HG03342 (cell line): ENCODE measurements around the gene ZNF641.

Experiments used
- ATAC-seq: cut with Tn5 transposase; IDR thresholded peaks from one replicate; pipeline ENCODE4 v1.9.1; 2021; ENCODE audit warnings: mild to moderate bottlenecking, moderate library complexity; ENCODE audit not compliant: unreplicated experiment

ZNF641 gene

DNA sequence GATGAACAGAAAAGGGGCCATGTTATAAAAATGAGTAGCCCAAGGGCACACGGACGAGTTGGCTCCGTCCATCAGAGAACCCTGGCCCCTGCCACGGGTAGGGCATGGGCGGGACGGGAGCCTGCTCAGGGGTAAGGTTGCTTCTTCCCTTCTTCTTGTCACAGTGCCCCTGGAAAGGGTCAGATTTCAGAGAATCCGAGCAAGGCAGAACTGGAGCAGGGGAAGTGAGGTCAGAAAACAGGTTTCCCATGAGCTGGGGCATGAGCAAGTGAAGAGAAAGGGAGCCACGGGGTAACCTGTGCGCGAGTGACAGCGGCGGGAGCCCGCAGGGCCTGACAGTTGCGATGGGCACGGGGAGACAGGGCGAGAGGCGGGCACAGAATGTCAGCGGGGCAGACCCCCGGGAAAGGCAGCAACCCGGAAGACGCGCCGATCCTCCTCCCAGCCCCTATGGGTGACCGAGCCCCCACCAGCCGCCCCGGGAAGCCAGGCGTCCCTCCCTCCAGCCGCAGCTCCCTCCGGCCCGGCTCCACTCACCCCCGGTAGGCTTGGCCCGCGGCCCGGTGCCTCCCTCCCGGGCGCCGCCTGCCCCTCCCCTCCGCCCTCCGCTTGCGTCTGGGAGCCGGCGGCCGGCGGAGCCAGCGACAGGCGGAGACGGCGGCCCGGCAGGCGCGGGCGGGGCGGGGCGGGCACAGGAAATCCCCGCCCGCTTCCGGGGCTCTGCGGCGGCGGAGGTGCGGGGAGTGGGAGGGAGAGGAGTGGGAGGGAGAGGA, at the start of gene ZNF641:
TSS of gene ZNF641 (minus strand) at position 671 of the 773 bp plus-strand sequence. CDS start 2,829 bp downstream, outside the sequence.
- peak; percentile 78 for ATAC-seq

DNA sequence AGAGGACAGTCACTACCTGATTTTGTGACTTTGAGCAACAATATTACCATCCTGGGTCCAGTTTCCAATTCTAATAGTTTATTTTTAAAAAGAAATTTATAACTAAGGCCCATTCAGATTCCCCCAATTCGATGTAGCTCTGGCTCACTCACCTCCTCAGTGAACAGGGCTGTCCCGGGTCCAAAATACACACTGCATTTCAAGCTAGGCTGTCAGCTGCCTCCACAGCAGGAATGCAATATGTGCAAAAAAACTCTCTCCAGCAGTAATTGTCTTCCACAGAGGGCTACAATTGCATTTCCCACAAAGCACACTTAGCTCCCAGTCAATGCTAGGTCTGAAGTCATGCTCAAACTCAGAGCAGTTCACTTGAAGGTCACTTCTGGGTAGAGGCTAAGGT, 39.3 kb upstream of the ZNF641 start:
- ATAC-seq = no peak

DNA sequence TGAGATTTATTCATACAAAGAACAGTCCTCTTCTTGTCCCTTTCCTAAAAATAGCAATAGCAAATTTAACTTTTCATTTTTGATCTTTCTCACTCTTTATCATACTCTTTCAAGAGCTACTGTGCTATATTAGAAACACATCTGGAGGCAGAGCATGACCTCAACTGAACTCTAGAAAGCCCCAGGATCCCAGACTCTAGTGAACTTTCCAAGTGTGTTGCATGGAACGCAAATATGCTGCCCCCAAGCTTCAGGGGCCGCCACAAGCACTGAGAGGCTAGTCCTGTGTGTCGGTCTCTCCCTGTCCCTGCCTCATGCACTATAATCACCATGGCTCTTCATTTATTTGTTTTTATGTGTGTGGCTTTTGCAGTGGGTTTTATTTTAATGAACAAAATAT, 38.7 kb upstream of the ZNF641 start:
- no peak for ATAC-seq

DNA sequence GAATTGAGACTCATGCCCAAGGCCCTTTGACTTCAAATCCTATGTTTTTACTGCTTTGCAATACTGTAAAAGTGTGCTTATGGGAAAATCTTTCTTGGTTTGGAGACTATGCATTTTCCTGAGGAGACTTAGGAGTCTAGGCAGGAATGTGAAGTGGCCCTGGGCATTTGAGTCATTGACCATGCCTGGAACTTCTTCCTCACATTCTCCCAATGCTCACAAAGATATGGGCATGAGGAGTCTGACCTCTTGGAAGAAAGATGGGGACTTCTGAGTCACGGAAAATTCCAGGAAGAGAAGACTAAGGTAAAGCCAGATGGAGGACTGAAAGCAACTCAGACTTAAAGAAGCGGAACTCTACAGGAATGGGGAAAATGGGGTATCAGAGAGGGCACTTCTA, 38.2 kb upstream of the ZNF641 start:
- no peak for ATAC-seq

DNA sequence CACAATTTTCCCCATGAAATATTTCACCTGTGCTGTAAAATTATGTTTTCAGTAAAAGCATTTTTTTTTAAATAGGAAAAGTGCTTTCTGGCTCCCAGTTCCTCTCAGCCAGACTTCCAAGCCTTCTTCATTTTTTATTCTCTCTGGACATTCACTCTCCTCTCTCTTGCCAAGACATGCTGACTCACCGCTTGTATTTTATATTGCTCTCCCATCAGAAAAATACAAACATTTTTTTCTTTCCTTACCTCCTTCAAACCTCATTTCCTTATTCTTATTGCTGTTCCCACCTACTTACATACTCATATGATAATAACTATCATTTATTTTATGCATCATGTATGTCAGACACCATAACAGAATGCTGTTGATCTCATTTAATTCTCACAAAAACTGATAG, 37.7 kb upstream of the ZNF641 start:
- ATAC-seq = no peak

DNA sequence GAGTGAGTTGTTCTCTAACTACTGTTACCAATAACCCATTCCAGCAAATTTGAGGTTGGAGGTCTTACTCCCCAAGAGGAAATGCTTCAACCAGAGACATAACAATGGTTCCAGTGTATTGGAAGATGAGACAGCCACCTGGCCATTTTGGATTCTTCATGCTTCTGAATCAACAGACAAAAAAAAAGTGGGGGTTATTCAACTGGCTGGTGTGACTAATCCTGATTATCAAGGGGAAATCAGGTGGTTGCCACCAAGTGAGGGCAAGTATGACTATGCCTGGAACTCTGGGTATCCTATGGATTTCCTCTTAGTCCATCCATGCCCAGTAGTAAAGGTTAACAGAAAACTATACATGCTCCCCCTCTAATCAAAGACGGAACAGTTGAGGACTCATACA, 29.9 kb upstream of the ZNF641 start:
- no peak for ATAC-seq

DNA sequence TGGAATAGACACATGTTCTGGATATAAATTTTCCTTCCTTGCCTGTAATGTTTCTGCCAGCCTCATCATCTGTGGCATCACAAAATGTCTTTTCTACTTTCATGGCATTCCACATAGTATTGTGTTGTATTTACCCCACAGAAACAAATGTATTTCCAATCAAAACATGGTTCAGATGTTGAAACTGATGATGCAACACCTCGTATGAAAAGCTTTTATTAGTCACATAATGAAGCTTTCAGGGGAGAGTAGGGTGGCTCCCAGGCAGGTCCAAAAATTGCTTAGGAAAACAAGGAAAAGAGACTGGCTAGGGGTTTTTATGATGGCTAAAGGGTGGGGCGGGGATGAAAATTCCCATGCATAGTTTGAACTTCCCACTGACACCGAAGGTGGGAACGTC, 29.1 kb upstream of the ZNF641 start:
- no peak for ATAC-seq

DNA sequence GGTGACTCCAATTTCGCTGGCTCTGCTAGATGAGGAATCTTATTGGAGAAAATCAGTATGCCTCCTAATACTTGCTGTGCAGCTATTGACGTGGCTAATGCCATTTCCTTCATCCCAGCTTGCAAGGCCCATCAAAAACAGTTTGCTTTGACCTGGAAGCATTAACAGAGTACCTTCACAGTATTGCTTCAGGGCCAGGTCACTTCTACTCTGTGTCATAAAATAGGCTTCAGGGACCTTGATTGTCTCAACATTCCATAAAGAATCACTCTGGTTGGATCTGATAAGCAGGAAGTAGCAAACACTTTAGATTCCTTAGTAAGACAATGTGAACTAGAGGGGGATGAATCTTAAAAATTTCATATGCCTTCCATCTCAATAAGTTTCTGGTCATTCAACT, 26.9 kb upstream of the ZNF641 start:
- ATAC-seq = no peak

DNA sequence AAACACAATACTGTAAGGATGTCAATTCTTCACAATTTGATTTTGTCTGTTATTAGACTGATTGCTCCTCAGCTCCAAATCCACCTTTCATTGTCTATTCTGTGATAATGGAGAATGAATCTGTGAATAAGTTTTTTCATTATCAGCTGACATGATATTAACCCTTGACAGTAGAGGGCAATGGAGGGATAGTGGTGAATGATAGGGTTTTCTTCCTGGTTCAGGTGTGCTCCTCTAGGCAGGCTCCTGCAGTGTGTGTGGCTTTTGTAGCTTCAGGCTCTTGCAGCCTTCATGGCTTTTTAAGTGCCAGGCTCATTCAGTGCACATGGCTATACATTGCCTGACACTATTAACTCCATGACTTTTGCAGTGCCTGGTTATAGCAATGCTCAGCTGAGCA, 23.4 kb upstream of the ZNF641 start:
- no peak for ATAC-seq

DNA sequence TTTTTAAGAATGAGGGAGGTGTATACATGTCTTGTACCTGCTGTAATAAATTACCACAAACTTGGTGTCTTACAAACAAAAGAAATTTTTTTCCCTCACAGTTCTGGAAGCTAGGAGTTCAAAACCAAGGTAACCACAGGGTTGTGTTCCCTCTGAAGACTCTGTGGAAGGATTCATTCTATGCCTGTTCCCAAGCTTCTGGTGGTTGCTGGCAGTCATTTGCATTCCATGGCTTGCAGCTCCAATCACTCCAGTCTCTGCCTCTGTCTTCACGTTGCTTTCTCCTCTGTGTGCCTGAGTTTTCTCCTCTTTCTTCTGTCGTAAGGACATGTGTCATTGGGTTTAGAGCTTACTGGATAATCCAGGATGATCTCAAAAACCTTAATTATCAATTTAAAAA, 15.4 kb upstream of the ZNF641 start:
- ATAC-seq = no peak

DNA sequence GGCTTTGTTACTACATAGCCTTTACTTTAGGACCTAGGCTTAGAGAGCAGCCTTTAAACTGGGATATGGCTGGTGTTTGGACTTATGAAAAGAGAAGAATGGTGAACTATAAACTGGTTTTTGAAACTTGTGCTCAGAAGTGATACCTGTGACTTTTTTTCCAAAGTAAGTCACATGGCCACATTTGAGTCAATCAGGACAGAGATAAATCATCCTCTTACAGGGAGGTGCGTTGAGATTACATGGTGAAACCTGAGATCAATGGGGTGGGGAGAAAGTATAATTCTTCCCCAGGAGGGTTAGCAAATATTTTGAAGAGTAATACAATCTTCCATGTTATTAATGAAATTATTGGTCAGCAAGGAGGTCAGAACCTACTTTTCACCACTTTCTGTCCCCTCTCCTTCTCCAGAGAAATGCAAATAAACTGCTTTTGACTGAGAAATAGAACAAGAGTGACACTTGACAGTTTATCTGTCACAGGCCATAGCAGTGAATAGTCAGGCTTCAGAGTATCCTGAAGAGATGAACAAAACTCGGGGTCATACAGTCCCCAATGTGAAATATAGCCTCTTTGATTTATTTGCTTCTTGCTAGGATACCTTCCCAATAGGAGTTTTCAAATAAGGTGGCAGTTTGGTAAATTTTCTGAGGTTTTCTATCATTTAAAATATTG, 11.1 kb upstream of the ZNF641 start:
- ATAC-seq = no peak

DNA sequence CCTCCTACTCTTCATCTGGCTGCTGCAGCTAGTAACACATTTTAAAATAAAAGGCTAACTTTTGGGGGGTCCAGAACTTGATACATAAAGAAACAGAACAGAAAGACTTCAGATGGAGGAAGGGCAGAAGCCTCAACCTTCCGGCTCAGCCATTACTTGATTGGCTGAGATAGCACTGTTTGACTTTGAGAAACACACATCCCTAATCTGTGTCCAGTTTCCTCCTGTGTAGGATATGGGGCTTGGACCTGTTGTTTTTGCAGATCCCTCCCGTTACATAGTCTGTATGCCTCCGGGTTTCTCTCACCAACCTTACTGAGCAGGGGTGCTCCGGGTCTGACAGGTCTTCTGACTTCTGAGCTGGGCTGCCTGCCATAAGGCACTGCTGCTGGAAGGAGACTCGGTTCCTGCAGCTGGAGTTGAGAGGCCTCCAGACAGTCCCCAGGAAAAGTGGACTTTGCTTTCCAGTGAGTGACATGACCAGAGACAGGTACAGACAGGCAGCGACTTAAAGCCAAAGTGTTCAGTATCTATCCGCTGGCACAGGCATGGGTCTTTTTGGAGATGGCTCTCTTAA, 8.3 kb upstream of the ZNF641 start:
- no peak for ATAC-seq

DNA sequence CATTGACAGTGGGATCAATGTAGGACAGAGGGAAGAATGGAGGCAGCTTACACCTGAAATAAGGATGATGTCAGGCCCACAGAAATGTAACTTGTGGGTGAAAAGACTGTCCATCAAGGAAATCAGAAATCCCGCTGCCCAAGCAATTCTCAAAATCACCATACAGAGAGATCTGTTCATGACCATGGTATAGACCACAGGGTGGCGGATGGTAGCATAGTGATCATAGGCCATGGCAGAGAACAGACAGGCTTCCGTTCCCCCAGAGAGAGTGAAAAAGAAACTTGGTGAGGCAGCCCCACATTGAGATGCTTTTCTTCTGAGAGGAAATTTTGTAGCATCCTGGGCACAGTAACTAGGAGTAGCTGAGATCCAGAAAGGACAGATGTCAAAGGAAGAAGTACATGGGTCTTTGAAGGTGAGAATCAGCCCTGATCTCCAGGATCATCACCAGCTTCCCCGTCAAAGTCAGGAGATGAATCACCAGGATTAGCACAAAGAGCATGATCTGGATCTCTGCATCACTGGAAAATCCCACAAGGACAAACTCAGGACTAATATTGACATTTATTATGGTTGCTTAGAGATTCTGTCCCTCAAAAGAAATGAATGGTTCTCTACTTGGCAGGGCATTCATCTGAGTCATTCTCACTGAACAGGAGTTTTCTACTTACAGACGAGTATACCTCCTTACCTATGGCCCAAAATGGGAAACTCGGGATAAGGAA, 5.5 kb upstream of the ZNF641 start:
- no peak for ATAC-seq

DNA sequence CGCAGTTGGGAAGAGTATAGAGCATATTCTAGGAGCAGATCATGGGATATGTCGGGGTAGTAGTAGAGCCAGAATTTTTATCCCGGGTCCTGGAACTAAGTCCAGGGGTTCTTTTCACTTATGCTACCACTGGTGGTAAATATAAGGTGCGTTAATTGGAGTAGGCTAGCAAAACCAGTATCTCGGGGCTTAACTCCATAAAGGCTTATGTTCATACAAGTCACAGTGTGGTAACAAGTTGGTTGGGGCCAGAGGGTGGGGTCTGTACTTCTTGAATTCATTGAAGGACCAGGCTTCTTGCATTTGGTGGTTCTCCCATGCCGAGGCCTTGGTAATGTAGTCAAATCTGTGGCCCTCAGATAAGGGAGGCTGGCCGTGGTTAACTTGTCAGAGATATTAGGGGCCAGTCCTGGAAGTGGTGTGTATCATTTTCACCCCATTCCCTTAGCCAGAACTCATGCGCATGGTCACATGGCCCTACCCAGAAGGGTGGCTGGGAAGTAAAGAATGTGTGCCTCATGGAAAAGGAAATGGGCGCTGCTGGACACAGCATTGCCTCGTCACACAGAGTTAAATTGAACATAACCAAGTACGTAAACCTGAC, 1.5 kb upstream of the ZNF641 start:
- ATAC-seq = no peak

DNA sequence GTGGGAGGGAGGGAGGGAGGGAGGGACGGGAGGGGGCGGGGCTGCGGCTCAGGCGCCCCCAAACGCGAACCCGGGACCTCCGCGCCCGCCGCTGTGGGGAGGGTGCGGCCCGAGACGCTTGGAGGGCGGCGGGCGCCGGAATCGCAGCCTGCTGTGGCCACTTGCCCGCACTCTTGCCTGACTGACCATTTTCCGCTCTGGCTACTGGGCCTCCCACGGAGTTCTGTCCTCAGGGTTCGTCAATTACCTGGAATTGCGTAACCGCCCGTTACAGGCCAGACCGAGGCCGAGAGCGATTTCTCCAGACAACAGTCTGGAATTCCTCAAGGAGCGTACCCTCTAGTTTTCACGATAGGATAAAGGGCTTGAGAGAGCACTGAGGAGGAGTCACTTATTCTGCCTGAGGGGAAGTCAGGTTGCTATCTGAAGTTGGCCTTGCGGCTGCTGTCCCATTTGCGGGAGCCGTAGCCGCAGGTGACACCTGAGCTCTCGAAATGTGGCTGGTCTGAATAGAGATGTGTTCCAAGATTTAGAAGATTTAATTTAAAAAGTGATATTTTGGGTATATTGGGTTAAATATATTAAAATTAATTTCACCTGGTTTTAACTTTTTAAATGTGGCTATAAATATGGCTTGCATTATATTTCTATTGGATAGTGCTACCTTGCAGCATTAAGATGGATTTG, 446 bp upstream of the ZNF641 start:
- peak; percentile 42 for ATAC-seq

DNA sequence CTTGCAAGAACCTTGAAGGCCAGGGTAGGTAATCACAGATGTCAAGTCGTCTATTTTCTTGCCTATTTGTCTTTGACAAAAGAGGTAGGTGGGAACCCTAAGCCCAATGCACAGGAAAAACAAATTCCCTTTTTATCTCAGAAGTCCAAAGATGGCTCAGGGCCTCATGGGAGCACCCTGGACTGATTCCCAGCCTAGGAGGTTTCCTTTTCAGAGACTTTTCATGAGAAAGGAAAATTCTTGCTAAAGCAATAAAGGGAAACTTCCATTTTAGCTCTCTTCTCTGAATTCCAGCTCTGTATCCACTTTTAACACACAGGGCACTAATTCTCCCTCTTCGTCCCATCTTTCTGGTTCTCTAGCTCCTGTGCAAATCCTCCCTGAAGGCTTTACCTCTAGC, 1.2 kb downstream of the ZNF641 start:
- ATAC-seq = no peak

DNA sequence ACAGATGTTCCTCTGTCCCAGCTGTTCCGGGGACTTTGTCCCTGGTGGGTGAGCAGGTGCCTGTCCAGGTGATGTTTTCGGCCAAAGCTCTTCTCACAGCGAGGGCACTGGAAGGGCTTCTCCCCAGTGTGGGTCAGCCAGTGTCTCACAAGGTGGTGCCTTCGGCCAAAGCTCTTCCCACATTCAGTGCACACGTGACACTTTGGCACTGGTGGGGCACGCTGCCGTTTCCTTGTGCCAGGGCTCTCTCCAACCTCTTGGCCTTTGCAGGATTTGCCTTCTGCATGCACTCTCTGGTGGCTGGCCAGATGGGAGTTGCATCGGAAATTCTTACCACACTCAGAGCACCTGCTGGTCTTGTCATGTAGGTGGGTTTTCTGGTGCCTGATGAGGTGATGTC, 7.7 kb downstream of the ZNF641 start:
- no peak for ATAC-seq

DNA sequence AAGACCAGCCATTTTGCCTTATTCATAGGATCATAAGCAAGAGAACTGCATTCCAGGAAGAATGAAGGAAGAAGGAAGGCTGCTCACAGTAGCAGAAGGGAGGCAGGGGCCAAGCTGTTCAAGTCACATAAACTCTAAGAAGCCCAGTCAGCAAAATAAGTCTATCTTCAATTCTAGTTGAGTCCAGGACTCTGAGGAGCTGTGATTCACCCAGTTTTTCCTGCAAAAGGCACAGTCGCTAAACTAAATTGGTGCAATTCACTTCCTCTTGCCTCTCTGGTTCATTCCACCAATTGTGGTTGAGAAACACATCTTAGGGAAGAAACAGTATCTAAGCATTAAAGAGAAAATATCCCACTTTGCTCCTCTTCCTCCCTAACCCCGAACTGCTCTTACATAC, 9.8 kb downstream of the ZNF641 start:
- ATAC-seq = no peak

DNA sequence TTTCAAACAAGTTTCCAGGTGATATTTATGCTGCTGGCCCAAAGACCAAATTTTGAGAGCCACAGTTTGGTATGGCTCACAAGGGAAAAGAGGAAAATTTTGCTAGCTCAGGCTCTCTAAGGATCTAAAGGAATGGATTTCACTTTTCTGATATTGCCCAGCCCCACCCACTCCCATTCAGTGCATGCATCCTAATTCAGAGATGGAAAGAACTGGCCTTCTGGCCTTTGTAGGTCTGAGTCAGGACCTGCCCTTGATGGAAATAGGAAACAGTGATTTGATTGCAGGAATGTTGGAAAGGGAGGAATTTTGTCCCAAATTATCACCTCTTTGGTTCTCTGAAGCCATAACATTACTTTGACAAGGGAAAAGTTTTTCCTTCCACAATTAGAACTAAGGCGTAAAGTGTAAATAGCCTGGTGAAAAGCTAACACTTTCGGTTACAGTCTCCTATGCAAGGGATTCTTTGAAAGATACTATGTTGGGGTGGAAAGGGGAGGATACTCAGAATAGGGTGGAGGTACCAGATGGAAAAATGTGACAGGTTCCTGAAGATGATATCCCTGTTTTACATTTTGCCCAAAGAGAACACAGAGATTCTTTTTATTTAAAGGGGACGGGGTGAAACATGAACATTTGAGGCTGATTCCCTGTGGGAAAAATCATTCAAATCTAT, 11.1 kb downstream of the ZNF641 start:
- ATAC-seq = no peak

DNA sequence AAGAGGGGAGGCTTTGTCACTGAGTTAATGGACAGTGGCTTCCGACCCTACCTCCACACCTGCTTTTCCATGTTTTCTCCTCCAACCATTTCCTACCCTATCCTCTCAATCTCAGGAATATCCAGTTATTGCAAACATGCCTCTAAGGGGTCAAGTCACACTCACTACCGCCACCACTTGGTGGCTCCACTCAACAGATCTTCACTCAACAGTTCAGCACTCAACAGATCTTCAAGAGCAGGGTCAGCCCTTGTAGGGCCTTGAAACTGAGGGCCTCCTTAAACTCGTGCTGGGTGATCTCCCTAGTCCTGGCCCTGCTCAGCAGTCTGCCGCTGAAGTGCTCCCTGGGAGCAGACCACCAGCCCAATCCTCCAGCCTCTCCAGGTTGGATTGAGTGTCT, 14.2 kb downstream of the ZNF641 start:
- ATAC-seq = no peak
